Pancreas (tissue), 10 donors: ENCODE measurements around the gene SBF2. TPM values are rescaled to one million over a fixed set of nuclear protein-coding genes. Genes with fewer than 3 reads are reported as not detected.

Source experiments
- ATAC-seq, 4 donors: fragments of 200-7000 bp; cut with Tn5 transposase; one replicate each; pipeline versions ENCODE4 v1.8.0 to v1.9.1; 2020; ENCODE audit warnings: mild to moderate bottlenecking in 4 of 4, moderate library complexity in 4 of 4
- DNase-seq, 6 donors: peaks; one replicate each; pipeline ENCODE4 v3.0.0-alpha.2; 2020
- FAIRE-seq: peaks from 2 replicates; lab custom pipeline; 2012; peaks lifted over from hg19 to GRCh38; lab: Jason Lieb, UNC
- H3K27ac ChIP-seq, 4 donors: fragments of 200-600 bp; sonication (generic); 1 replicate in 3 of 4; 2 replicates in 1 of 4; pipeline versions ENCODE4 v1.5.0 to v1.8.0; 2020
- H3K27me3 ChIP-seq, 4 donors: fragments of 200-600 bp; one replicate each; pipeline ENCODE4 v1.8.0; 2021
- H3K36me3 ChIP-seq, 3 donors: fragments of 200-600 bp; sonication (generic) in 1 of 3; one replicate each; pipeline versions ENCODE4 v1.5.0 to v1.8.0; 2020 to 2021
- H3K4me1 ChIP-seq, 3 donors: fragments of 200-600 bp; one replicate each; pipeline ENCODE4 v1.8.0; 2021
- H3K4me3 ChIP-seq, 4 donors: fragments of 200-600 bp; sonication (generic) in 2 of 4; one replicate each; pipeline versions ENCODE4 v1.5.0 to v1.8.0; 2020 to 2021
- H3K9me3 ChIP-seq, 4 donors: fragments of 200-600 bp; one replicate each; pipeline ENCODE4 v1.8.0; 2021
- CTCF ChIP-seq, 4 donors: fragments of 200-600 bp; sonication (generic) in 3 of 4; IDR thresholded peaks; one replicate each; pipeline versions ENCODE4 v1.5.0 to v1.8.0; 2021; ENCODE audit warnings: antibody characterized with exemption in 4 of 4
- WGBS, 2 donors: extraction: QIAGEN DNeasy Blood & Tissue Kit; methylation state at CpG; one replicate each; pipeline ENCODE4 v1.1.7; 2013; 5-methylcytosine and 5-hydroxymethylcytosine counted together
- intact Hi-C, 3 donors: fragments of 100-400 bp; cut with DNase I; formaldehyde crosslinking; loops; one replicate each; pipeline versions ENCODE4 v1.11.1 to v1.14.2; 2022
- polyA plus RNA-seq, 2 donors: library from polyadenylated mRNA; stranded (reverse); fragments of 200-250 nt; gene quantifications; one replicate each; pipeline ENCODE4 v1.2.3, GENCODE V29; 2013
- total RNA-seq, 6 donors: library from RNA; stranded (reverse); fragmentation: NEBNext Ultra II Directional in 4 of 6; extraction: Animal tissue kit (Norgen Biotek cat#: 25700) in 4 of 6; gene quantifications; one replicate each; pipeline versions ENCODE4 v1.2.1 to v1.2.4, GENCODE V29; 2021 to 2023
- donor health status: healthy with polysubstance abuse.
- donor health status: DM: no; HTN: no; CAD: no; lungs with moderate emphysema.
- donor health status: DM: no; HTN: no; CAD: no.
- donor health status: control.
- donor health status: control.
- donor health status: Bipolar disorder and iron deficiency.
- donor health status: DM: yes; HTN: yes; CAD: no.
- donor health status: DM: no; HTN: no; CAD: no.
- donor health status: DM: no; HTN: no; CAD: no.
- donor health status: DM: yes; HTN: yes; CAD: no.

SBF2 gene
- total and polyA plus RNA-seq, 8 donors, result 4.6 to 21.8 (median 10.3) TPM

DNA sequence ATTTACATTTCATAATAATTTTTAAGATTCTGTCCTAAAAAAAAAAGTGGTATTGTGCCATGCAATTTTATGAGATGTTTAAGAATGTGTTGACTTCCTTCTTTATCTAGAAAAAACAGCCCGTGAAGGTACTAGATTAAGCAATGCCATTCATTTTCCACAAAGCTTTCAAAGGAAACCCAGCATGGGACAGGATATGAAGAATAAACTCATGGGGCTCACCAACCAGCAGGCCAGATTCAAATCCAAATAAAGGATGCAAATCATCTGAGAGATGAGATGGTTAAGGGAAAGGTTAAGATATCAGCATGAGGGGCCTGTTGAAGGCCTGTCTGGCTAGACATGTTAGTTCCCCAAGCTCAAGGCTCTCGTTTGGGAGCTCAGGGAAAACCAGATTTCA lies 431.0 kb downstream of the SBF2 start:
- ATAC-seq, result no peak
- intact Hi-C loops, result no loop called here
- FAIRE-seq, result no peak
- no peak overlapping the region for H3K4me3 ChIP-seq
- no peak for TF ChIP-seq CTCF (IDR thresholded peaks at IDR 0.05)
- no peaks in the 10 kb centered on the region for H3K27me3 ChIP-seq
- no peak overlapping the region for H3K27ac ChIP-seq
- 54 to 58% methylated on average over 2 of the region's 2 CpGs for WGBS, 2 donors
- H3K36me3 ChIP-seq, result no peaks in the 10 kb centered on the region
- peaks cover 0 to 7% (median 0%) of the 10 kb centered on the region in 3 donors for H3K4me1 ChIP-seq
- DNase-seq, result no peak
- H3K9me3 ChIP-seq, result no peaks in the 10 kb centered on the region

GRCh38 chr11:9861860-9862725 lies 431.9 kb downstream of the SBF2 start:
- no peak overlapping the region for H3K4me3 ChIP-seq
- peak; percentile 67 to 95 (median 92) for ATAC-seq
- H3K4me1 ChIP-seq, result peaks cover 0 to 7% (median 0%) of the 10 kb centered on the region in 3 donors
- H3K9me3 ChIP-seq, result no peaks in the 10 kb centered on the region
- H3K27me3 ChIP-seq, result no peaks in the 10 kb centered on the region
- peak in 4 of 6 donors; percentile 20 to 45 (median 22) for DNase-seq
- TF ChIP-seq CTCF (IDR thresholded peaks at IDR 0.05), result peak; percentile 24 to 52 (median 50)
- no peak overlapping the region for H3K27ac ChIP-seq
- no peaks in the 10 kb centered on the region for H3K36me3 ChIP-seq
- 58 to 60% methylated on average over 4 of the region's 4 CpGs for WGBS, 2 donors
- peak; percentile 49 for FAIRE-seq
- intact Hi-C loops, result no loop called here

- Histone ChIP-seq H3K4me3 (no peak overlapping the region), H3K36me3 (no peaks in the 10 kb centered on the region), H3K9me3 (no peaks in the 10 kb centered on the region), H3K4me1 (peaks cover 0 to 7% (median under 1%) of the 10 kb centered on the region in 3 donors), H3K27me3 (no peaks in the 10 kb centered on the region), H3K27ac (no peak overlapping the region)
- TF ChIP-seq CTCF (IDR thresholded peaks at IDR 0.05), result no peak
- WGBS, 2 donors, result 88 to 91% methylated on average over 5 of the region's 5 CpGs
- FAIRE-seq (no peak), ATAC-seq (no peak), DNase-seq (no peak)
- intact Hi-C loops, result no loop called here
Measured at GRCh38 chr11:9859554-9860305, 434.3 kb downstream of the SBF2 start.

DNA sequence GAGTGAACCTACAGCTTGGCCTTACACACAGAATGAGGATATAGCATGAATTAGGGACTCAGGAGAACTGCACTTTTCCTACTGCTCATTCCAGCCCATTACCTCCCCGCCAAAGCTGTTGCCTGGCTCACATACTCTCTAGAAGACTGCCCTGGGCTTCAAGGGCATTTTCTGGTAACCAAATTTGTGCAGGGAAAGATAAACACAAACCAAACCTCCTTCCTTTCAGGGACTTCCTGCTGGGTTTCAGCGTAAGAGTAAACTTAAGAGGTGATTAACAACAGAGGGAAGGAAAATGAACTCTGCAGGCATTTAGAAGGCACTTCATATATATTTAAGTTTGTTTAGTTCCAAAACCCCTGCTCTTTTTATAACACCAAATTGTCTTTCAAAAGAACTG lies 435.2 kb downstream of the SBF2 start:
- H3K27ac ChIP-seq, result no peak overlapping the region
- ATAC-seq (peak in 3 of 4 donors; percentile 23 to 36 (median 27)), DNase-seq (no peak), FAIRE-seq (no peak)
- 19 to 29% methylated on average over 2 of the region's 2 CpGs for WGBS, 2 donors
- no peak overlapping the region for H3K4me3 ChIP-seq
- H3K36me3 ChIP-seq, result no peaks in the 10 kb centered on the region
- intact Hi-C loops, result no loop called here
- H3K4me1 ChIP-seq, result peaks cover 9 to 13% (median 10%) of the 10 kb centered on the region in 3 donors
- no peaks in the 10 kb centered on the region for H3K27me3 ChIP-seq
- no peak for TF ChIP-seq CTCF (IDR thresholded peaks at IDR 0.05)
- H3K9me3 ChIP-seq, result no peaks in the 10 kb centered on the region
